ENCODE measurements around the gene RPRD1B.

RPRD1B gene

DNA sequence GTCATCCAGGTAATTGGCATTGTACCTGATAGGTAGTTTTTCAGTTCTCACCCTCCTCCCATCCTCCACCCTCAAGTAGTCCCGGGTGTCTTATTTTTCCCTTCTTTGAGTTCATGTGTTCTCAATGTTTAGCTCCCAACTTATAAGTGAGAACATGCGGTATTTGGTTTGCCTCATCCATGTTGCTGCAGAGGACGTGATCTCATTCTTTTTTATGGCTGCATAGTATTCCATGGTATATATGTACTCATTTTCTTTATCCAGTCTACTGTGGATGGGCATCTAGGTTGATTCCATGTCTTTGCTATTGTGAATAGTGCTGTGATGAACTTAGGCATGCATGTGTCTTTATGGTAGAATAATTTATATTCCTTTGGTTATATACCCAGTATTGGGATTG is 45.8 kb downstream of the RPRD1B start:
- TF ChIP-seq, protein P1, sequence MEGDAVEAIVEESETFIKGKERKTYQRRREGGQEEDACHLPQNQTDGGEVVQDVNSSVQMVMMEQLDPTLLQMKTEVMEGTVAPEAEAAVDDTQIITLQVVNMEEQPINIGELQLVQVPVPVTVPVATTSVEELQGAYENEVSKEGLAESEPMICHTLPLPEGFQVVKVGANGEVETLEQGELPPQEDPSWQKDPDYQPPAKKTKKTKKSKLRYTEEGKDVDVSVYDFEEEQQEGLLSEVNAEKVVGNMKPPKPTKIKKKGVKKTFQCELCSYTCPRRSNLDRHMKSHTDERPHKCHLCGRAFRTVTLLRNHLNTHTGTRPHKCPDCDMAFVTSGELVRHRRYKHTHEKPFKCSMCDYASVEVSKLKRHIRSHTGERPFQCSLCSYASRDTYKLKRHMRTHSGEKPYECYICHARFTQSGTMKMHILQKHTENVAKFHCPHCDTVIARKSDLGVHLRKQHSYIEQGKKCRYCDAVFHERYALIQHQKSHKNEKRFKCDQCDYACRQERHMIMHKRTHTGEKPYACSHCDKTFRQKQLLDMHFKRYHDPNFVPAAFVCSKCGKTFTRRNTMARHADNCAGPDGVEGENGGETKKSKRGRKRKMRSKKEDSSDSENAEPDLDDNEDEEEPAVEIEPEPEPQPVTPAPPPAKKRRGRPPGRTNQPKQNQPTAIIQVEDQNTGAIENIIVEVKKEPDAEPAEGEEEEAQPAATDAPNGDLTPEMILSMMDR (conservative IDR thresholded peaks at IDR 0.05; ENCODE audit: low read depth, low read length), result no peak
- no peak overlapping the region for H3K4me3 ChIP-seq (ENCODE audit: low read depth, low read length)
- DNase-seq (ENCODE audit: low read depth), result no peak

DNA sequence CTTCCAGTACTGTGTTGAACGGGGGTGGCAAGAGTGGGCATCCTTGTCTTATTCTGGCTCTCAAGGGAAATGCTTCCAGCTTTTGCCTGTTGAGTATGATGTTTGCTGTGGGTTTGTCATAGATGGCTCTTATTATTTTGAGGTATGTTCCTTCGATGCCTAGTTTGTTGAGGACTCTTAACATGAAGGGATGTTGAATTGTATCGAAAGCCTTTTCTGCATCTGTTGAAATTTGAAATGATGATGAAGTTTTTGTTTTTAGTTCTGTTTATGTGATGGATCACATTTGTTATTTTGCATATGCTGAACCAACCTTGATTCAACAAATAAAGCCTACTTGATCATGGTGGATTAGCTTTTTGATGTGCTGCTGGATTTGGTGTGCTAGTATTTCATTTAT is 48.0 kb downstream of the RPRD1B start:
- no peak overlapping the region for H3K4me3 ChIP-seq (ENCODE audit: low read depth, low read length)
- TF ChIP-seq, protein P1 (conservative IDR thresholded peaks at IDR 0.05; ENCODE audit: low read depth, low read length), result no peak
- DNase-seq (ENCODE audit: low read depth), result no peak

DNA sequence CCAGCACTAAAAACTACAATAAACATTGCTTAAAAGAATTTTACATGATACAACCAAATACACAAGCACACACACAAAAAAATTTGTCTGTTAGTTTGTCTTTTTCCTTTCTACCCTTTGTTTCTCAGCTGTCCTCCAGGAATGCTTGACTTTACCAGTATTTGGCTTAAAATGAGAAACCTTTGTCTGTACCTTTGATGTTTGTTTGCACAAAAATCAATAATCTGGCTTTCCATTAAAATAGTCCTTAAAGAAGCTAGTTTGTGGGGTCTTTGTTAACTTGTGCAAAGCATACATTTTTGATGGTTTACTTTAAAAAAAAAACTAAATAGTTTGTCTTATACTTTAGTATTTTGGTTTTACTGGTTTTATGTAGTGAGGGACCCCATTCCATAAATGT is 49.3 kb downstream of the RPRD1B start:
- TF ChIP-seq, protein P1 (conservative IDR thresholded peaks at IDR 0.05; ENCODE audit: low read depth, low read length), result no peak
- DNase-seq (ENCODE audit: low read depth), result no peak
- no peak overlapping the region for H3K4me3 ChIP-seq (ENCODE audit: low read depth, low read length)

DNA sequence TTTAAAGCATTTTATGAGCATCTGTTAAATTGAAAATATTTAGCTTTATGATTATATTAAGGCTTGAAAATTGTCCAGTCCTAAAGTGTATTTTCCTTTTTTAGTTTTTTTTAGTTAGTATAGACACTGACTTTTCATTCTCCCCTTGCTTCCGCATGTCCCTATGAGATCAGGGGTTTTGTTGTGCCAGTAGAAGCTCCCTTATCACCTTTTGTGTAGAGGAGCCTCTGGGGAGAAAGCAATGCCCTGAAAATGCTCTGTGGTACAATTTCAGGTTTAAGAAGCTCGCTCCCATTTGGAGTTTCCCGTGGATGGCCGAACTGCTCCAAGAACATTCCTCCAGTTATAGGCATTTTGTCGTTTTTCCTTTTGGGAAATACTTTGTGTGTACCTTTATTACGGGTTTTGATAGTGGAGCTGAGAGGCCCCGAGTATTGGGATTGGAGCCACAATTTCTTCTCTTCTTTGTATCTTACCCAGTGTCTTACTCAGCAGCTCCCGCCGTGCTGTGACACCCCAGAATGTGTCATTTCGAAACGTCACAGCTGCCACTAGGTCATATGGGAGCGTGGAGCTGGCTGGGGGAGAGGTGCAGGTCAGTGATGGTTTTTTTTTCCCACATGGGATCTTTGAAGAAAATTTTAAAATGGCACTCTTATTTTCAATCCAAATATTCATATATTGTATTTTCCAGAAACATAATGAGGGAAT is 49.9 kb downstream of the RPRD1B start:
- TF ChIP-seq, protein P1 (conservative IDR thresholded peaks at IDR 0.05; ENCODE audit: low read depth, low read length), result no peak

DNA sequence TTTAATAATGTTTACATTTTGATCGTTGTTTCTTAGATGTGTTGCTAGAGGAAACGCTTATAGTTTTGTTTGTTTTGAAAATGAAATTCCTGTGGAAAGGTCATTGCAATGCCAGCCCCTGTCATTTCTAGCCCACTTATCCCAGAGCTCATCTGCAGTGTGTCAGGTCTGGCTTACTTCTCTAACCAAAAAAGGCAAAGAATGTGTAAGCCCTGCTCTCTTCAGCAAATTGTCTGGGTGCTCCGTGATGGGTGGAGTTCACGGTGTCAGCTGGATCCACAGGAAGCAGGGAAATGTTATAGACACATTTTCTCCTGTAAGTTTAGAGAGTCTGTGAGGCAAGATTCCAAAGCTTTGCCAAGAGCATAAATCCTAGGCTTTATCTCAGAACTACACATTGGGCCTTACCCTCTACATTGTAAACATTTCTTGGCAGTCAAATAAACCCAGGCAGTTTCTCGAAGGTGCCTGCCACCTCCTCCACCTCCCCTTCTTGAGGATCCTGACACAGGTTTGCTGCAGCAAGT is 50.9 kb downstream of the RPRD1B start:
- H3K4me3 ChIP-seq (ENCODE audit: low read depth, low read length), result no peak overlapping the region
- TF ChIP-seq, protein P1 (conservative IDR thresholded peaks at IDR 0.05; ENCODE audit: low read depth, low read length), result no peak
- peak; percentile 93 for DNase-seq (ENCODE audit: low read depth)

More for the DNA sequence above, 49.9 kb downstream of the RPRD1B start:
- peak; percentile 47 for DNase-seq (ENCODE audit: low read depth)
- no peak overlapping the region for H3K4me3 ChIP-seq (ENCODE audit: low read depth, low read length)

DNA sequence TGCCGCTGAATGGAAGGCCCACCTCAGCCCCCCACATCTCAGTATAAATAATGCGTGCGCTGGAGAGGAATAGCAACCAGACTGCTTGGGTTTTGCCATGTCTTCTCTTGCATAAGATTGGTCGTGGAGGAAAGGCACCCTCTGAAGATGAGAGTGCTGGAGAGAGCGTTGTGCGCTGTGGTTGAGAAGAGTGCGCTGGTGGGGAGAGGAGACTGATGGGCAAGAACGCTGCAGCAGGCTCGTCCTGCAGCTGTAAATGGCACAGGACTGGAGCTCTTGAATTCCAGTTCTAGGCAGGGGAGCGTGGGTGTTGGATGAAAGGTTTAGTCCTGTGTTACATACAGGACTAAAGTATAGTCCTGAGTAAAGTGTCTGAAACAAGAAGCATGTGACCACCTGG is 51.5 kb downstream of the RPRD1B start:
- DNase-seq (ENCODE audit: low read depth), result no peak
- TF ChIP-seq, protein P1 (conservative IDR thresholded peaks at IDR 0.05; ENCODE audit: low read depth, low read length), result no peak
- no peak overlapping the region for H3K4me3 ChIP-seq (ENCODE audit: low read depth, low read length)

DNA sequence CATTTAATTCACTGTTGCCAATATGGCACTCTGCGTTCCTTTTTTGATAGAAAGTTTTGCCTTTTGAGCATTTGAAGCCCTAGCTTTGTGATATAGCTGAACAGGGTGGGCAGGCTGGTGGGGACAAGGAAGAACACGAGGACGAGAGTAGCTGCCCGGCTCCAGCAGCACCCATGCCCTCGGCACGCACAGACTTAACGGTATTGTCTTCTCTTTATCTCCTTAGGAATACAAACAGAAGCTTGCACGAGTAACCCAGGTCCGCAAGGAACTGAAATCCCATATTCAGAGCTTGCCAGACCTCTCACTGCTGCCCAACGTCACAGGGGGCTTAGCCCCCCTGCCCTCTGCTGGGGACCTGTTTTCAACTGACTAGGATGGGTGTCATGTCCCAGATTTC is 56.0 kb downstream of the RPRD1B start:
- no peak for DNase-seq (ENCODE audit: low read depth)
- TF ChIP-seq, protein P1 (conservative IDR thresholded peaks at IDR 0.05; ENCODE audit: low read depth, low read length), result no peak
- no peak overlapping the region for H3K4me3 ChIP-seq (ENCODE audit: low read depth, low read length)

Measured in choroid plexus epithelial cell (primary cell).